ENCODE results near the gene OR1J2. TPM values are rescaled to one million over a fixed set of nuclear protein-coding genes. Genes with fewer than 3 reads are reported as not detected.

OR1J2 gene, protein sequence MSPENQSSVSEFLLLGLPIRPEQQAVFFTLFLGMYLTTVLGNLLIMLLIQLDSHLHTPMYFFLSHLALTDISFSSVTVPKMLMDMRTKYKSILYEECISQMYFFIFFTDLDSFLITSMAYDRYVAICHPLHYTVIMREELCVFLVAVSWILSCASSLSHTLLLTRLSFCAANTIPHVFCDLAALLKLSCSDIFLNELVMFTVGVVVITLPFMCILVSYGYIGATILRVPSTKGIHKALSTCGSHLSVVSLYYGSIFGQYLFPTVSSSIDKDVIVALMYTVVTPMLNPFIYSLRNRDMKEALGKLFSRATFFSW
- polyA plus RNA-seq (2013, experiment 1 of 2) = not detected
- polyA plus RNA-seq (2013, experiment 2 of 2) = not detected

DNA sequence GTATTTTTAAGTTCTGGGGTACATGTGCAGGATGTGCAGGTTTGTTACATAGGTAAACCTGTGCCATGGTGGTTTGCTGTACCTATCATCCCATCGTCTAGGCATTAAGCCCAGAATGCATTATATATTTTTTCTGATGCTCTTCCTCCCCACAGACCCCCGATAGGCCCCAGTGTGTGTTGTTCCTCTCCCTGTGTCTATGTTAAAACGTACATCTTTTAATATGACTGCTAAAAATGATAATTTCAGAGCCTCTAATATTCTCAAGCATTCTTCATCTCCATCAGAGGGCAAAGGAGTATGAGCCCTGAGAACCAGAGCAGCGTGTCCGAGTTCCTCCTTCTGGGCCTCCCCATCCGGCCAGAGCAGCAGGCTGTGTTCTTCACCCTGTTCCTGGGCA, at the start of gene OR1J2:
Gene OR1J2, plus strand, starts transcription at position 301 of the 400 bp plus-strand sequence. Its CDS starts 0 bp downstream, at position 301.
- H3K4me3 ChIP-seq (ENCODE audit: extremely low read depth, insufficient read depth, low read length, poor library complexity, severe bottlenecking) = no peak within 1 kb of the TSS
- H3K27ac ChIP-seq (ENCODE audit: low read depth, low read length, severe bottlenecking) = no peak within 1 kb of the TSS
- WGBS, 2 experiments (ENCODE audit: insufficient coverage in 2 of 2) = 53 to 73% methylated on average over 3 to 4 of the region's 6 CpGs
- H3K9me3 ChIP-seq (ENCODE audit: control insufficient read depth, low read length) = peaks cover 4% of the 10 kb centered on the region
- no peaks in the 10 kb centered on the region for H3K4me1 ChIP-seq (ENCODE audit: control insufficient read depth, insufficient read depth, low read length, poor library complexity, severe bottlenecking)
- H3K36me3 ChIP-seq (ENCODE audit: control insufficient read depth, insufficient read depth, low read length) = no peaks in the 10 kb centered on the region

DNA sequence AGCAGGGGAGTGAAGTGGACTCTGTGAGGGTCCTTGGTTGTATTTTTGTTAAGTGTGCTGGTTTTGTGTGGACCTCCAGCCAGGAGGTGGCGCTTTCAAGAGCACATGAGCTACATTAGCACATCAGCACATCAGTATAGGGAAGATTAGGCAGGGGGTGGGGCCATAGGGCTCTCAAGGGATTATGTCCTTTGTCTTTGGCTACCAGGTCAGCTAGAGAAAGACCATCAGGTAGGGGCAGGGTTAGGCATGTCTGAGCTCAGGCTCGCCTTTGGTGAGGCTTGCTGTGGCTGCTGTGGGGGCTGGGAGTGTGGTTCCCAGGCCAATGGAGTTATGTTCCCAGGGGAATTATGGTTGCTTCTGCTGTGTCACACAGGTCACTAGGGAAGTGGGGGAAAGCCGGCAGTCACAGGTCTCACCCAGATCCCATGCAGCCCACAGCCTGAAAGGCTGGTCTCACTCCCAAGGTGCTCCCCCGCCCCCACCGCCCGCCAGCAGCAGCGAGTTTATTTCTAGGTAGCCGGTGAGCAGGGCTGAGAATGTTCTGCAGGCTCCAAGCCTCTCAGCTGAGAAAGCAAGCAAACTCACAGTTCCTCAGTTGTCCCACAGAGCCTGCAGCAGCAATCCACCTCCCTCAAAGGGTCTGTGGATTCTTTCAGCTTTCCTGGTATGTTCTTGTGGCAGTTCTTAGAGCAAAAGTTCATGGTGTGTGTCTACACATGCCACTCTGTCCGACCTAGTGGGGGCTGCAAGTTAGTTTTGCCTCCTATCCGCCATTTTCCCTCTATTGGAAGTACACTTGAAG, 46.6 kb upstream of the OR1J2 start:
- H3K36me3 ChIP-seq (ENCODE audit: control insufficient read depth, insufficient read depth, low read length) = no peaks in the 10 kb centered on the region
- no peaks in the 10 kb centered on the region for H3K4me1 ChIP-seq (ENCODE audit: control insufficient read depth, insufficient read depth, low read length, poor library complexity, severe bottlenecking)
- no peak overlapping the region for H3K27ac ChIP-seq (ENCODE audit: low read depth, low read length, severe bottlenecking)
- H3K4me3 ChIP-seq (ENCODE audit: extremely low read depth, insufficient read depth, low read length, poor library complexity, severe bottlenecking) = no peak overlapping the region
- H3K9me3 ChIP-seq (ENCODE audit: control insufficient read depth, low read length) = no peaks in the 10 kb centered on the region
- 83 to 89% methylated on average over 6 to 8 of the region's 10 CpGs for WGBS, 2 experiments (ENCODE audit: insufficient coverage in 2 of 2)

DNA sequence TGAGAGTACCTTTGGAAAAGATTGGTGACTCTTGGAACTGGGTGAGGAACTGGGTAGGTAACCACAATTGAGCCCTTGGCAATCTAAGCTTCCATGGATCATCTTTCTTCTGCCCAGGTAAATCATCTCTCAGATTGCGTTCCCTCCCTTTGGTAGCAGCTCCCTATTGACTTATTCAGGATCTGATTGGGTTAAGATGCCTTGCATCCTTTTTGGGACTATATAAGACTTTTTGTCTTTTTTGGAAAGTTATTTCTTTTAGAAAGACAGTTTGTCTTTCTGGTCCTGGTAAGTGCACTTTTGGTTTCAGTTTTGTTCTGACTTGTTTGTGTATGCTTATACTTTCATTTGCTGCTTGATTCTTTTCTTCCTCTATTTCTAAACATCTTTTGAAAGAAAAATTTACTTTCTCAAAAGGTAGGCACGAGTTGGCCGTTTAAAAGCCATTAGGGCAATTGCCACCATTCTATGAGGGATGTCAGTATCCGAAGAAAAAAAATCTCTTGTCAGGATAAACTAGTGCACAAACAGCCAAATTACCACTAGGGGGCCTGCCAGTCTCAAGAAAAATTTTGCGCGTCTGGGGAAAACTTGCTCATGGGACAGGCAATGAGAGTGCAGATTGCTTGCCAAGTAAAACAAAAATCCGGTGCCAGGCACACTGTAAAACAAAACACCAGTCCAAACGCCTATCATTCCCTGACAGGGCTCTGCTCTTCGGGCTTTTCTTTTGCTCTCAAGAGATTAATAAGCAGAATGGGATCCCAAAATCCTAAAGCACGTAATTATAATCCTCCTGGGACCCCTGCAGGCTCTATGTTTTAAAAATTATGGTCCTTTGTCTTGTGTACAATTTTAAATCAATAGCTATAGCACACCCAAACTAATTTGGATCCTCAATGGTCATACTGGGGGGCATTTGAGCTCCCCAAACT, 45.7 kb upstream of the OR1J2 start:
- H3K36me3 ChIP-seq (ENCODE audit: control insufficient read depth, insufficient read depth, low read length) = no peaks in the 10 kb centered on the region
- no peaks in the 10 kb centered on the region for H3K9me3 ChIP-seq (ENCODE audit: control insufficient read depth, low read length)
- no peaks in the 10 kb centered on the region for H3K4me1 ChIP-seq (ENCODE audit: control insufficient read depth, insufficient read depth, low read length, poor library complexity, severe bottlenecking)
- 0 to 6% methylated on average over 2 to 5 of the region's 10 CpGs for WGBS, 2 experiments (ENCODE audit: insufficient coverage in 2 of 2)
- H3K27ac ChIP-seq (ENCODE audit: low read depth, low read length, severe bottlenecking) = no peak overlapping the region
- no peak overlapping the region for H3K4me3 ChIP-seq (ENCODE audit: extremely low read depth, insufficient read depth, low read length, poor library complexity, severe bottlenecking)

DNA sequence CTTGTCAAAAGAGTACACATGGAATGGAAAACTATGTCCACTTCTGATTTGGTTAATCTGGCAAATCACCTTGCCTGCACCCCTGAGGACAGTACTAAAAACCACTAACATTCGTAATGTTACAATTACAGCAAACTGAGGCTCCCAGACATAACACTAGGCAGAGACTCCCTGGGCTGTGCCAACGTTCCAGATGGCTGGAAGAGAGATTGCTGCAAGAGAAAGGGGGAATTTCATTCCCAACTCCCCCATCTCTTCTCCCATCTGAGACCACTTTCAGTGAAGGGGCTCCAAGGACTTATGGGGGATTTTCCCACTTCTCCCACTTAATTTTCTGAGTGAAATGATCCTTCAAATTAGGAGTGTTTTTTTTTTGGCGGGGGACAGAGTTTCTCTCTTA, 44.1 kb upstream of the OR1J2 start:
- Histone ChIP-seq H3K4me3 (ENCODE audit: extremely low read depth, insufficient read depth, low read length, poor library complexity, severe bottlenecking) (no peak overlapping the region), H3K27ac (ENCODE audit: low read depth, low read length, severe bottlenecking) (no peak overlapping the region), H3K4me1 (ENCODE audit: control insufficient read depth, insufficient read depth, low read length, poor library complexity, severe bottlenecking) (no peaks in the 10 kb centered on the region), H3K9me3 (ENCODE audit: control insufficient read depth, low read length) (no peaks in the 10 kb centered on the region), H3K36me3 (ENCODE audit: control insufficient read depth, insufficient read depth, low read length) (no peaks in the 10 kb centered on the region)
- 33% methylated on average over 1 of the region's 3 CpGs; no CpG with 5 or more reads in 1 of the 2 experiments for WGBS, 2 experiments (ENCODE audit: insufficient coverage in 2 of 2)

DNA sequence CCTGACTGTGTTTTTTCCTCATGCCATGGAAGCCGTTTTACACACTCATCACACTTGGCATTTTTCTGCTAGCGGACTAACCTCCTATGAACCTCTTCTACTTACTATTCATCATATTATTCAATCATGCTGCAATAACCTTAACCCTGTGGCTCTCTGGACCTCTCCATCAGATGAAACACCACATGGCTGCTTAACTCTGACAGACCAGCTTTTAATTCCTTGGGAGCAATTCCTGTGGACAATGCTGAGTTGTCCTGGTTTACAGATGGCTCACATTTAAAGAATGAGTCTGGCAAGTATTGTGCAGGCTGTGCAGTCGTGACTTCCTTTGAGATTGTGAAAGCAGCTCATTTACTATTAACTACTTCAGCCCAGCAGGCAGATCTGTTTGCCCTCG, 41.9 kb upstream of the OR1J2 start:
- Histone ChIP-seq H3K36me3 (ENCODE audit: control insufficient read depth, insufficient read depth, low read length) (no peaks in the 10 kb centered on the region), H3K27ac (ENCODE audit: low read depth, low read length, severe bottlenecking) (no peak overlapping the region), H3K9me3 (ENCODE audit: control insufficient read depth, low read length) (no peaks in the 10 kb centered on the region), H3K4me1 (ENCODE audit: control insufficient read depth, insufficient read depth, low read length, poor library complexity, severe bottlenecking) (no peaks in the 10 kb centered on the region), H3K4me3 (ENCODE audit: extremely low read depth, insufficient read depth, low read length, poor library complexity, severe bottlenecking) (no peak overlapping the region)
- WGBS, 2 experiments (ENCODE audit: insufficient coverage in 2 of 2) = 56 to 88% methylated on average over 2 of the region's 4 CpGs

DNA sequence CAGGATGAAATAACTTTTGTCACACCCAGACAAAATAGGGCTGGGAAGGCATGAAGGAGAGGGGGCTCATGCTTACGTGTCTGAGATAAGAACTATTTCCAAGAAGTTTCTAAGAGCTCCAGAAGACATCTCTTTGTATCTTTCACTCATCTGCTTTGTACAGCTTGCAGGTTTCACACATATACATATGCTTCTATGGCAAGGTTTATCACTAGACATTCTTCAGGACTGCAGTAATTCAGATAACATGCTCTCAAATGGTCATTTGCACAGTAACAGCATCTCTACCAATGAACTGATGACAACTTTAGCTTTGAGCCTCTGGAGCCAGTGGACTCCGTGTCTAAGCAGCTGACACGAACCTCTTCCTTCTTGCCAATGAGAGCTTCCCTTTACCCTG, 36.0 kb upstream of the OR1J2 start:
- Histone ChIP-seq H3K4me1 (ENCODE audit: control insufficient read depth, insufficient read depth, low read length, poor library complexity, severe bottlenecking) (no peaks in the 10 kb centered on the region), H3K36me3 (ENCODE audit: control insufficient read depth, insufficient read depth, low read length) (no peaks in the 10 kb centered on the region), H3K9me3 (ENCODE audit: control insufficient read depth, low read length) (no peaks in the 10 kb centered on the region), H3K4me3 (ENCODE audit: extremely low read depth, insufficient read depth, low read length, poor library complexity, severe bottlenecking) (no peak overlapping the region), H3K27ac (ENCODE audit: low read depth, low read length, severe bottlenecking) (no peak overlapping the region)
- 53 to 59% methylated on average over 2 to 3 of the region's 3 CpGs for WGBS, 2 experiments (ENCODE audit: insufficient coverage in 2 of 2)

DNA sequence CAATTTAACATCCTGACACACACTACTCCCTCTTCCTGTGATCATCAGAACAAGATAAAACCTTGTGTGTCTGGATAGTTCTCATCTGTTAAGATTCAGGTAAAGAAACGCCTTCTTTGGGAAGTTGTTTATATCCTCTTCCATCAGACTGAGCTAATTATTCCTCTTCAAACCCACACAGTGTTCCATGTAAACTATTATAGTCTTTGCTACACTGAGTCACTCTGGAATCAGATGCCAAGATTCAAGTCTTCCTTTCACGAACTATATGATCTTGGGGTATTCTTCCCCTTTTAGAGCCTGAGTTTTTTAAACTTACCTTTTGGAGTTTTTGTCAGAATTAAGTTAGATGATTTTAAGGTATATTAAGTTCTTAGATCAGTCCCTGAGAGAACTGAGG, 34.9 kb upstream of the OR1J2 start:
- Histone ChIP-seq H3K4me3 (ENCODE audit: extremely low read depth, insufficient read depth, low read length, poor library complexity, severe bottlenecking) (no peak overlapping the region), H3K27ac (ENCODE audit: low read depth, low read length, severe bottlenecking) (no peak overlapping the region), H3K9me3 (ENCODE audit: control insufficient read depth, low read length) (no peaks in the 10 kb centered on the region), H3K36me3 (ENCODE audit: control insufficient read depth, insufficient read depth, low read length) (no peaks in the 10 kb centered on the region), H3K4me1 (ENCODE audit: control insufficient read depth, insufficient read depth, low read length, poor library complexity, severe bottlenecking) (no peaks in the 10 kb centered on the region)
- 80% methylated on average over 1 of the region's 2 CpGs; no CpG with 5 or more reads in 1 of the 2 experiments for WGBS, 2 experiments (ENCODE audit: insufficient coverage in 2 of 2)

DNA sequence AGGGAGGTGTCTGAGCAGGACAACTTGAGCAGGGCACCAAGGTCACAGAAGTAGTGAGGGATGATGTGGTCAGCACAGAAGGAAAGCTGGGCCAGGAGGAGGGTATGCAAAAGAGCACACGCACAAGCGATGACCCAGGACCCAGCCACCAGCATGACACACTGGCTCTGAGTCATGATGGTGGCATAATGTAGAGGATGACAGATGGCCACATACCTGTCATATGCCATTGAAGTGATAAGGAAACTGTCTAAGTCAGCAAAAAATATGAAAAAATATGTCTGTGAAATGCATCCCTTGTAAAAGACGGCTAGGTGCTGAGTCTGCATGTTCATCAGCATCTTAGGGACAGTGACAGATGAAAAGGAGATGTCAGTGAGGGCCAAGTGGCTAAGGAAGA, 33.3 kb upstream of the OR1J2 start:
- H3K4me1 ChIP-seq (ENCODE audit: control insufficient read depth, insufficient read depth, low read length, poor library complexity, severe bottlenecking) = no peaks in the 10 kb centered on the region
- H3K9me3 ChIP-seq (ENCODE audit: control insufficient read depth, low read length) = no peaks in the 10 kb centered on the region
- no peaks in the 10 kb centered on the region for H3K36me3 ChIP-seq (ENCODE audit: control insufficient read depth, insufficient read depth, low read length)
- no peak overlapping the region for H3K27ac ChIP-seq (ENCODE audit: low read depth, low read length, severe bottlenecking)
- 77 to 87% methylated on average over 1 to 3 of the region's 3 CpGs for WGBS, 2 experiments (ENCODE audit: insufficient coverage in 2 of 2)
- H3K4me3 ChIP-seq (ENCODE audit: extremely low read depth, insufficient read depth, low read length, poor library complexity, severe bottlenecking) = no peak overlapping the region

DNA sequence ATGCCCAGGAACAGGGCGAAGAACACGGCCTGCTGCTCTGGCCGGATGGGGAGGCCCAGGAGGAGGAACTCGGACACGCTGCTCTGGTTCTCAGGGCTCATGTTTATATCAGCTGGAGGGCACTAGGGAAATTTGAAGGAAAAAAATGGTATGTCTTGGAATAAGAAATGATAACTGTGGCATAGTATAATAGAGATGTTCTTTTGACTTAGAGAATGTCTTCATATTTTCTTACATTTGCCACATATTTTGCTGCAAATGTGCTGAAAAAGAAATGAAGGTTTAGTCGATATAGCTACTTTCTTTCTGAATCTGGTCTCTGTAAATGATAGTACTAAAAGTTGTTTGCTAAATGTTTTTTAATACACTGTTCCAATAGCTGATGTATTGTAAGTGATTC, 32.8 kb upstream of the OR1J2 start, which contains the start of gene OR1J1:
Gene OR1J1, minus strand, starts transcription at position 101 of the 400 bp plus-strand sequence. Its CDS starts 0 bp downstream, at position 101.
- H3K4me3 ChIP-seq (ENCODE audit: extremely low read depth, insufficient read depth, low read length, poor library complexity, severe bottlenecking) = no peak within 1 kb of the TSS
- no peaks in the 10 kb centered on the region for H3K4me1 ChIP-seq (ENCODE audit: control insufficient read depth, insufficient read depth, low read length, poor library complexity, severe bottlenecking)
- no peaks in the 10 kb centered on the region for H3K36me3 ChIP-seq (ENCODE audit: control insufficient read depth, insufficient read depth, low read length)
- H3K9me3 ChIP-seq (ENCODE audit: control insufficient read depth, low read length) = no peaks in the 10 kb centered on the region
- H3K27ac ChIP-seq (ENCODE audit: low read depth, low read length, severe bottlenecking) = no peak within 1 kb of the TSS
- WGBS, 2 experiments (ENCODE audit: insufficient coverage in 2 of 2) = 76 to 77% methylated on average over 5 of the region's 6 CpGs

DNA sequence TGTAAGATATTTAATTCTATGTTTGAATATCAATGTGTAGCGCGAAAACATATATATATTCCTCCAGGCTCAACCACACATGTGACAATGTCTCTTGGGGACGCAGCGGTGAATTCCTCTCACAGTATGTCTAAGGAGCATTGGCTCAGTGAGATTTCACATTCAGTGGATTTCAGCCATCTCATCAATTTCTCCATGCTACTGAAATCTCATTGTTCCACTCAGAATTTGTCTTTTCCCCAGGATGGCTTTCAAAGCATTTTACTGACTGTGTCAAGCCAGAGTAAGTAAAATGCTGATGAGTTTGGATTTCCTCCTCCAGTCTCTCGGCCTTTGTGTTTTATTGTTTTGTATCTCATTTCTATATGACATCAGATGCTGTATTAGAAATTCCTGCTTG, 31.5 kb upstream of the OR1J2 start:
- Histone ChIP-seq H3K36me3 (ENCODE audit: control insufficient read depth, insufficient read depth, low read length) (no peaks in the 10 kb centered on the region), H3K4me3 (ENCODE audit: extremely low read depth, insufficient read depth, low read length, poor library complexity, severe bottlenecking) (no peak overlapping the region), H3K9me3 (ENCODE audit: control insufficient read depth, low read length) (no peaks in the 10 kb centered on the region), H3K27ac (ENCODE audit: low read depth, low read length, severe bottlenecking) (no peak overlapping the region), H3K4me1 (ENCODE audit: control insufficient read depth, insufficient read depth, low read length, poor library complexity, severe bottlenecking) (no peaks in the 10 kb centered on the region)
- 90 to 100% methylated on average over 2 to 3 of the region's 5 CpGs for WGBS, 2 experiments (ENCODE audit: insufficient coverage in 2 of 2)

Data from mesodermal cell (in vitro differentiated cells).